ENCODE measurements around the gene TIMM13.
A peak's percentile ranks its signal among the peaks of the same experiment; 100 is the strongest.

Gene TIMM13

GRCh38 chr19:2443785-2444182 lies 16.4 kb upstream of the TIMM13 start:
- Histone ChIP-seq H3K36me3 (ENCODE audit: control insufficient read depth, insufficient read depth, low read length) (peaks cover 28% of the 10 kb centered on the region), H3K4me3 (replicated peaks; ENCODE audit: low read depth, low read length) (no peak overlapping the region), H3K27me3 (replicated peaks; ENCODE audit: control insufficient read depth, insufficient read depth, low read length) (no peaks in the 10 kb centered on the region)
- DNase-seq (ENCODE audit: extremely low read depth, insufficient read length), result no peak
- TF ChIP-seq CTCF (IDR thresholded peaks at IDR 0.05; ENCODE audit: insufficient read depth, low read length, poor library complexity, severe bottlenecking), result no peak

- H3K4me3 ChIP-seq (replicated peaks; ENCODE audit: low read depth, low read length), result no peak overlapping the region
- H3K36me3 ChIP-seq (ENCODE audit: control insufficient read depth, insufficient read depth, low read length), result peaks cover 29% of the 10 kb centered on the region
- H3K27me3 ChIP-seq (replicated peaks; ENCODE audit: control insufficient read depth, insufficient read depth, low read length), result no peaks in the 10 kb centered on the region
- DNase-seq (ENCODE audit: extremely low read depth, insufficient read length), result no peak
- TF ChIP-seq CTCF (IDR thresholded peaks at IDR 0.05; ENCODE audit: insufficient read depth, low read length, poor library complexity, severe bottlenecking), result no peak
Observed at GRCh38 chr19:2443116-2443784, 15.9 kb upstream of the TIMM13 start.

GRCh38 chr19:2441096-2441752 lies 13.8 kb upstream of the TIMM13 start:
- no peak for TF ChIP-seq CTCF (IDR thresholded peaks at IDR 0.05; ENCODE audit: insufficient read depth, low read length, poor library complexity, severe bottlenecking)
- Histone ChIP-seq H3K36me3 (ENCODE audit: control insufficient read depth, insufficient read depth, low read length) (peaks cover 41% of the 10 kb centered on the region), H3K27me3 (replicated peaks; ENCODE audit: control insufficient read depth, insufficient read depth, low read length) (no peaks in the 10 kb centered on the region), H3K4me3 (replicated peaks; ENCODE audit: low read depth, low read length) (no peak overlapping the region)
- DNase-seq (ENCODE audit: extremely low read depth, insufficient read length), result no peak

- DNase-seq (ENCODE audit: extremely low read depth, insufficient read length), result no peak
- H3K36me3 ChIP-seq (ENCODE audit: control insufficient read depth, insufficient read depth, low read length), result peaks cover 41% of the 10 kb centered on the region
- no peak for TF ChIP-seq CTCF (IDR thresholded peaks at IDR 0.05; ENCODE audit: insufficient read depth, low read length, poor library complexity, severe bottlenecking)
- no peaks in the 10 kb centered on the region for H3K27me3 ChIP-seq (replicated peaks; ENCODE audit: control insufficient read depth, insufficient read depth, low read length)
- H3K4me3 ChIP-seq (replicated peaks; ENCODE audit: low read depth, low read length), result no peak overlapping the region
Observed at GRCh38 chr19:2440515-2440914, 13.1 kb upstream of the TIMM13 start.

- DNase-seq (ENCODE audit: extremely low read depth, insufficient read length), result peak; percentile 12
- Histone ChIP-seq H3K27me3 (replicated peaks; ENCODE audit: control insufficient read depth, insufficient read depth, low read length) (no peaks in the 10 kb centered on the region), H3K4me3 (replicated peaks; ENCODE audit: low read depth, low read length) (no peak overlapping the region), H3K36me3 (ENCODE audit: control insufficient read depth, insufficient read depth, low read length) (peaks cover 40% of the 10 kb centered on the region)
- no peak for TF ChIP-seq CTCF (IDR thresholded peaks at IDR 0.05; ENCODE audit: insufficient read depth, low read length, poor library complexity, severe bottlenecking)
Observed at GRCh38 chr19:2438178-2438577, 10.8 kb upstream of the TIMM13 start.

All from GM06990 (cell line).